Muscle of arm (tissue), 14 donors: ENCODE data around the gene TECPR1. TPM values are rescaled to one million over a fixed set of nuclear protein-coding genes. Genes with fewer than 3 reads are reported as not detected.
A peak's percentile ranks its signal among the peaks of the same experiment; 100 is the strongest.

Source experiments
- DNase-seq: peaks from one replicate; pipeline ENCODE4 v3.0.0-alpha.2; 2013
- long read RNA-seq, 11 donors: transcript quantifications; one replicate each; lab custom pipeline, GENCODE V29; 2026
- polyA plus RNA-seq, 12 donors: library from polyadenylated mRNA; unstranded; fragments of 120-200 nt; gene quantifications; one replicate each; pipeline ENCODE4 v1.2.1, GENCODE V29; 2013; ENCODE audit not compliant: insufficient read length in 12 of 12

TECPR1 gene, protein sequence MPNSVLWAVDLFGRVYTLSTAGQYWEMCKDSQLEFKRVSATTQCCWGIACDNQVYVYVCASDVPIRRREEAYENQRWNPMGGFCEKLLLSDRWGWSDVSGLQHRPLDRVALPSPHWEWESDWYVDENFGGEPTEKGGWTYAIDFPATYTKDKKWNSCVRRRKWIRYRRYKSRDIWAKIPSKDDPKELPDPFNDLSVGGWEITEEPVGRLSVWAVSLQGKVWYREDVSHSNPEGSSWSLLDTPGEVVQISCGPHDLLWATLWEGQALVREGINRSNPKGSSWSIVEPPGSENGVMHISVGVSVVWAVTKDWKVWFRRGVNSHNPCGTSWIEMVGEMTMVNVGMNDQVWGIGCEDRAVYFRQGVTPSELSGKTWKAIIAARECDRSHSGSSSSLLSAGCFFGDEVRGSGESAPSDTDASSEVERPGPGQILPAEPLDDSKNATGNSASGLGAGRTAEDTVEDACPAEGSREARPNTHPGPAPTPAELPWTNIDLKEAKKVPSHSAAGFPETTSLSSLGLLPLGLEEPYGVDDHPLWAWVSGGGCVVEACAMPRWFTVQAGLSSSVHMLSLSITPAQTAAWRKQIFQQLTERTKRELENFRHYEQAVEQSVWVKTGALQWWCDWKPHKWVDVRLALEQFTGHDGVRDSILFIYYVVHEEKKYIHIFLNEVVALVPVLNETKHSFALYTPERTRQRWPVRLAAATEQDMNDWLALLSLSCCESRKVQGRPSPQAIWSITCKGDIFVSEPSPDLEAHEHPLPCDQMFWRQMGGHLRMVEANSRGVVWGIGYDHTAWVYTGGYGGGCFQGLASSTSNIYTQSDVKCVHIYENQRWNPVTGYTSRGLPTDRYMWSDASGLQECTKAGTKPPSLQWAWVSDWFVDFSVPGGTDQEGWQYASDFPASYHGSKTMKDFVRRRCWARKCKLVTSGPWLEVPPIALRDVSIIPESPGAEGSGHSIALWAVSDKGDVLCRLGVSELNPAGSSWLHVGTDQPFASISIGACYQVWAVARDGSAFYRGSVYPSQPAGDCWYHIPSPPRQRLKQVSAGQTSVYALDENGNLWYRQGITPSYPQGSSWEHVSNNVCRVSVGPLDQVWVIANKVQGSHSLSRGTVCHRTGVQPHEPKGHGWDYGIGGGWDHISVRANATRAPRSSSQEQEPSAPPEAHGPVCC
- 10 to 100 TPM in 11 of 12 donors, not detected in 1; 15.1 to 47.9 (median 21.6) TPM for polyA plus RNA-seq
- long read RNA-seq, donor 1, partial matches to known transcripts, result 5 of 5 reads
- long read RNA-seq, donor 1, other reads (novel, unspliced or antisense), result 0 of 5 reads
- long read RNA-seq, donor 2, full-length matches to known transcripts, result 2 of 8 reads
- long read RNA-seq, donor 2, partial matches to known transcripts, result 6 of 8 reads
- long read RNA-seq, donor 2, other reads (novel, unspliced or antisense), result 0 of 8 reads
- long read RNA-seq, donor 3, partial matches to known transcripts, result 6 of 6 reads
- long read RNA-seq, donor 3, other reads (novel, unspliced or antisense), result 0 of 6 reads
- long read RNA-seq, donor 4, partial matches to known transcripts, result 7 of 7 reads
- long read RNA-seq, donor 4, other reads (novel, unspliced or antisense), result 0 of 7 reads
- long read RNA-seq, donor 5, partial matches to known transcripts, result 57 of 602 reads
- long read RNA-seq, donor 5, other reads (novel, unspliced or antisense), result 544 of 602 reads
- long read RNA-seq, donor 6, partial matches to known transcripts, result 0 of 1 reads
- long read RNA-seq, donor 6, other reads (novel, unspliced or antisense), result 0 of 1 reads
- long read RNA-seq, donor 7, partial matches to known transcripts, result 6 of 6 reads
- long read RNA-seq, donor 7, other reads (novel, unspliced or antisense), result 0 of 6 reads
- long read RNA-seq, donor 8, full-length matches to known transcripts, result 2 of 2 reads
- long read RNA-seq, donor 8, partial matches to known transcripts, result 0 of 2 reads
- long read RNA-seq, donor 8, other reads (novel, unspliced or antisense), result 0 of 2 reads
- long read RNA-seq, donor 9, partial matches to known transcripts, result 8 of 8 reads
- long read RNA-seq, donor 9, other reads (novel, unspliced or antisense), result 0 of 8 reads
- long read RNA-seq, donor 10, full-length matches to known transcripts, result 1 of 1 reads
- long read RNA-seq, donor 10, partial matches to known transcripts, result 0 of 1 reads
- long read RNA-seq, donor 10, other reads (novel, unspliced or antisense), result 0 of 1 reads
- long read RNA-seq, donor 11, partial matches to known transcripts, result 9 of 9 reads
- long read RNA-seq, donor 11, other reads (novel, unspliced or antisense), result 0 of 9 reads

DNA sequence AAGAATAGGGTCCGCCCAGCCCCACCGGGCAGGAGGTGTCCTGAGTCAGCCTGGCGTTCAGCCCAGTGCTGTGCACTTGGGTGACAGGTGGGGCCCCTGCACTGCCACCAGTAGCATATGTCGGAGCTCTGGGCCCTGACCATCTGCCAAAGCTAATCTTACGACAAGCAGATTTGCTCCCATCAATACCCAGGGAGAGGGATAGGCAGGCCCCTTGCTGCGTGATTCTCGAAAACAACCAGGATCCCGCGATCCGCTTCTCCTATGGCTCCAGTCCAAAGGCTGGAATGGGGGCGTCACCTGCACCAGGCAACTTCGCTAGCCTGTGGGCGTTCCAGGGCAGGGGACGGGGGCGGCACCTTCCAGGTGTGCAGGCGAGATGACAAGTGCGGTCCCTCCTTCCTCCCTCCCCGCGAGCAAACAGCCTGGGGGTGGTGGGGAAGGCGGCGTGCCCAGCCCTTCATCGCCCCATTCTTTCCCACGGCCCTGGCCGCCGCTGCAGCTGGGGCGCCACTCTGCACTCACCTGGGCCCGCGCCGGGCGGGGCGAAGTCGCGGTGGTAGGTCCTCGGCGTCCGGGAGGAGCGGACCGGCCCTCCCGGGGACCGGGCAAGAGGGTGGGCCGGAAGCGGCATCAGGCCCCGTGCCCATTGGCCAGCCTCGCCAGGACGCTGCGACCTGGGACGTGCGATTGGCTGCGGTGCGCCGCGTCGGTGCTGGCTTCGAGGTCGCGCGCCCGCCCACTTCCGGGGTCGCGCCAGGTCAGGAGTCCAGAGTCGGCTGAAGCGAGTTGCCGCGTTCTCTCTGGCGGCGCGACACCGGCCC is at the start of gene TECPR1:
TECPR1 (minus strand) TSS at position 632 of the 824 bp plus-strand sequence. CDS start 6,086 bp downstream, outside the sequence.
- peak; percentile 92 for DNase-seq

DNA sequence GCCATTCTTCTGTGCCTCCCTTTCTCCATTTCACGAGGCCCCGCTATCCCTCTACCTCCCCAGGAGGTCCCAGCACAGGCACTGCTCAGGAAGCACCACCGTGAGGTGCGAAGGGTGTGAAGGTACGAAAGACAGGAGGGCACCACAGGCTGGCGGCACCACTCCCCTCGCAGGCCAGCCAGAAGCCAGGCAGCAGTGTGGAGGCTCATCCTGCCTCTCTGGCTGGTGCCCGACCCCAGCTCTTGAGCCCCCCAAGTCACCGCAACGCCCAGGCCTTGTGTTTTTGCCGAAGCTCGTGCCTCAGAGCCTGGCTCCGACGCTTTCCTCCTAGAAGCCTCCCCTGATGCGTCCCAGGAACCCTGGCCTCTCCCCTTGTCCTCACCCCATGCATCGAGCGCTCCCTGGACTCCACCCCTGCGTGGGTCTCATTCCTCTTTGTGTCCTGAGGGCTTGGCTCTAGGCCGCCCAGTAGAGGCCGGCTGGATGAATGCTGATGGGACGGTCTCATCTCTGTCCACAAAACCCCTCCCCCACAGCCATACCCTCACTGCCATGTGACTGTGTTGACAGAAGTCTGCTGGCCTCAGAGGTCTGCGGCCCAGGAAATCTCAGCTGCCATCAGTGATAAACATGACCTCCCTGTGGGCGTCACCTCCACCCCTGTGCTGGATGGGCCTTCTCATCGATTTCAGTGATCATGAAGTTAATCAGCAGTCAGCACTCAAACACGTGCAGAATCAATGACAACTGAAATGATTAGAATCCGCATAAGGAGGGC is 48.8 kb upstream of the TECPR1 start:
- DNase-seq, result no peak

DNA sequence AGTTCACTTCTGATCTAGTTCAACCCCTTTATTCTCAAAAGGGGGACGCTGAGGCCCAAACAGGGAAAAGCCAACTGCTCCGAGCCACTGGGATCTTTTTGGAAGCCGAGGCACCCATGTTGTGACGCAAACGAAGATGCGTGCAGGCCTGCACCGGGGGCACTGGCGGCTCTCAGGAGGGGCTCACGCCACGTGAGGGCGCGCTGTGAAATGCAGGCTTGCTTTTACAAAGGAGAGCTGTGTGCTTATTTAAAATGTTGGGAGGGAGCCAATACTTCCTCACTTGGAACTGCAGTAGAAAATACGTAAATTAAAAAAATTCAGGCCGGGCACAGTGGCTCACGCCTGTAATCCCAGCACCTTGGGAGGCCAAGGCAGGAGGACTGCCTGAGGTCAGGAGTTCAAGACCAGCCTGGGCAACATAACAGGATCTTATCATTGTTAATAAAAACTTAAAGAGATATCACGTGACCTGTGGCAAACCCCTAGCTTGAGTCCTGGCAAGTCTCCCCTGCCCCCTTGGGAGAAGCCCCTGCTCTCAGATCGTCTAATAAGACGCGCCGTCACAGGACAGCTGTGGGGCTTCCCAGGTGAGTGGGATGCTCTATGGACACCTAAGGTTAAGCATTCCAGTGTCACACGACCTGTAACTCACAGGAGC is 45.7 kb upstream of the TECPR1 start:
- no peak for DNase-seq

DNA sequence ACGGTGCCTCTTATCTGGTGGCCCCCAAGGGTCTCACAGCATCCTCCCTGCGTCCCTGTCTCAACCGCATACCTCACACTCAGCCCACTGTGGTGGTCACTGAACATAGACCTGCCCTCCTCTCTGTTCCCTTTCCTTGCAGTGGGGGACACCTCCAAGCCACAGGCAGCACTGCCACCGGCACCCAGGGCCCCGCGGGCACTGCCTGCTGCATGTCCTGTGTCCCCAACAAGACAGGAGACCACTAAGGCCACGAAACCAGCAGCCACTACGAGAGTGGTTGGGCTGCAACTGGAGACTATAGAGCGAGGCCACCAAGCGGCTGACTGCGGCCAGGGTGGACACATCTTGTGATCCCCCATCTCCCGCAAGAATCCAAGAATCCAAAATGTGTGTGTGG is 44.8 kb upstream of the TECPR1 start:
- no peak for DNase-seq

DNA sequence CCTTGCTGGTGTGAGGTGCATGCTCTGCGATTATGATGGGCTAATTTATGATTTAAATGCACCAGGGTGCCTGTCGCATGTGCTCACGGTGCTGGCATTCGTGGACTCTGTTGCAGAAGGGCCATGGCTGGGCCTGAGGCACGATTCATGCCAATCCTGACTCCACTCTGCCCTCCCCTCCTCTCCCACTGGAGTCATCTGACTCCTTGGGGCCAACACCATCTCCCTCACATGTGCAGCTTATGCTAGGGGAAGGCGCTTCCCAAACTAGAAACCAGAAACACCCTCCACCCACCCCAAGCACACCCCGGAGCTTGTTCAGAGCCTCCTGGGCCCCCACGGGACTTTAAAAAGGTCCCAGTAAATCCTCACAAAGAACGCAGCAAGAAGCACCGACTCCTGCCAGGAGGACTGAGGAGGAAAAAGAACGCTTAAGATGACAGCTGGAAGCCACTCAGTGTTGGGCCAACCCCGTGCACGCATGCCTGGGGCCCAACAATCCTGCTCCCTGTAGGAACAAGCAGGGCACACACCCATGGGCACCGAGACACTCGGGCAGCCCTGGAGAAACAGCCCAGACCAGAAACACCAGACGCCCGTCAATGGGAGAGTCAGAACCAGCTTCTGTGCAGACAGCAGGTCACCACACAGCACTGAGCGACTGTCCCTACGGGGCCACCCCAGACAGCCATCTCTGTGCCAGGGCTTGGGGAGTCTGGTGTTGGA is 43.6 kb upstream of the TECPR1 start:
- no peak for DNase-seq

DNA sequence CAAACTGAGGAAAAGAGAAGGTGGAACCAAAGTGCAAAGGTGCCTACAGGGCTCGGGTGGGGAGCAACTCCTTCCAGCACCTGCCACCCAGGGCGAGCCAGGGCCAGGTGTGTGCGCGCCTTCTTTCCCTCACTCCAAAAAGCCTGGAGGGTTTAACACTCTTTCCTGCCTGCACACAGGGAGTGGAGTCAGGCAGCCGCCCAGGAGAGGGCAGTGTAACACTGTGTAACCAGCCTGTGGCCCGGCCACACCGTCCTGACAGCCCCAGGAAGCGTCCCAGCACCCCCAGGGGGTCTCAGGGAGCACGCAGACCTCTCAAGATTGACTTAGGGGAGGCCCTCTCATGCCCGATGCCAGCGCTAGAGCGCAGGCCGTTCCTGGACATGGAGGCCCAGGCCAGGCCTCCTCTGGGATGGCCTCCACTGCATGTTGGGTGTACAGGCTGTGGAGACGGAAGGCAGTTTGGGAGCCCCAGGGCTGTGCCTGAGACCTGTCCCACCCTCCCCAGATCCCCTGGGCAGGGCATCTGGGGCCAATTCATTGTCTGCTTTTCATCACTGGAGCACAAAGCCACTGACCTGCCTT is 42.9 kb upstream of the TECPR1 start:
- peak; percentile 26 for DNase-seq

DNA sequence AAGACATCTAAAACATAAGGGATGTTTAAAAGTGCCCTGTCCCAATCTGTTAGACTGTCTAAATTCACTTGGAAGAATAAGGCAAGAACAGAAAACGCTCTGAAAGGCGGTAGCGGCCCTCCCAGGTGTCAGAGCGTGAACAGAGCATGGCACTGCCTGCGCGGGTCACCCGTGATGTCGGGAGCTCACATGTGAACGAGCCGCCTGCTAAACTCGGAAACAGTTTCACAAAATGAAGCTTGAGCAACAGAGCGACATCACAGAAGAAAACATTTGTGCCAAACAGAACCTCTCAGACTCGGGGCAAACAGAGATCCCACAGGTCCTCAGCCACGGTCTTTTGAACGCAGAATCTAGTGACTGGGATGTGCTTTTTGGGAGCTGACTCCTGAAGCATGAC is 42.3 kb upstream of the TECPR1 start:
- no peak for DNase-seq

DNA sequence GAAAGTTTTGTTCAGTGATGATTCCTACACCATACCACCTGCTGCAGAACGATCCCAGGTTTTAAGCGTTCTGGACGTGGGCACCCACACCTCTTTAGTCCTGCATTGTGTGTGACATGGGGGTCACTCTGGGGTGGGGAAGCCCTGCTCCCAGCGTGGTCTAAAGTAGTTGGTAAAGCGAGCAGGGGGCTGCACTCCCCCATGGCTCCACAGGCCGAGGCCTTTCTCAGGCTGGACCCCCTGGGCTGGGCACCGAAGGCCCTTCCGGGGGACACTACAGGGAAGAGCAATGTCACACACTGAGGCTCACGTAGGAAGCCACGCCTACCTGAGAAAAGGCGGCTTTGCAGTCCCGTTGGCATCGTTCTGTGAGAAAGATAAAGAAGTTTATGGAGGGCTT is 41.7 kb upstream of the TECPR1 start:
- DNase-seq, result no peak

DNA sequence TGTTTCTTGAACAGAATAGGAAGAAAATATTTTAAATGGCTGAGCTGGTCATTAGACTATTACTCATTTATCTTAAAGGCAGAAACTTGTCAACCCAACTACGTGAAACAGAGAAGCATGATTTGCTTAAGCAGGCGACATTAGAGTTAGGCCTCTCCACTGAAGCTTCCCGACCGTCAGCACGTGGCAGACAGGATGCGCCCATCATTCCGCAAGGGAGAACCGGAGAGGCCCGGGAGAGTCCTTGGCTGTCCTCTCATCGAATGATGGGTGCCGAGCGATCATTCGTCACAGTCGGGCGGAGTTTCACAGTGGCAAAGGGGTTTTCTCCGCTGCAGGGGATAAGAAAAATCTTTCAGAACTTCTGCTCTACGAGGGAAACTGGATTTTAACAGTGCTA is 41.2 kb upstream of the TECPR1 start:
- DNase-seq, result no peak

DNA sequence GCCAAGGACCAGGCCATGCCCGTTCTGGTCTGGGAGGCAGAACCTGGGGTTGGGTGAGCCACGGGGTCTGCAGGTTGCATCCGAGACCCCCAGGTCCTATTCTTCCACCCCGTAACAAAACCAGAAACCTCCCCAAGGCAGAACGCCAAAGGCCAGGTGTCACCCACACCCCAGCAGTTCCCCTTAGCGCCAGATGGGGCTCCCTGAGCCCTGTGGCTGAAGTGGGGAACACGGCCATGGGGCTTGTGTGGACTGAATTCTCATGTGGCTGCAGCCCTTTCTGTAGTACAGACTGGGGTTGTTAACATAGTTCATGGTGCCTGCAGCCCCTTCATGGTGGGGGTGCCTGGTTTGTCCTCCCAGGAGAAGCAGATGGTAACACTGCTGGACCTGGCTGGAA is 39.7 kb upstream of the TECPR1 start:
- DNase-seq, result no peak

DNA sequence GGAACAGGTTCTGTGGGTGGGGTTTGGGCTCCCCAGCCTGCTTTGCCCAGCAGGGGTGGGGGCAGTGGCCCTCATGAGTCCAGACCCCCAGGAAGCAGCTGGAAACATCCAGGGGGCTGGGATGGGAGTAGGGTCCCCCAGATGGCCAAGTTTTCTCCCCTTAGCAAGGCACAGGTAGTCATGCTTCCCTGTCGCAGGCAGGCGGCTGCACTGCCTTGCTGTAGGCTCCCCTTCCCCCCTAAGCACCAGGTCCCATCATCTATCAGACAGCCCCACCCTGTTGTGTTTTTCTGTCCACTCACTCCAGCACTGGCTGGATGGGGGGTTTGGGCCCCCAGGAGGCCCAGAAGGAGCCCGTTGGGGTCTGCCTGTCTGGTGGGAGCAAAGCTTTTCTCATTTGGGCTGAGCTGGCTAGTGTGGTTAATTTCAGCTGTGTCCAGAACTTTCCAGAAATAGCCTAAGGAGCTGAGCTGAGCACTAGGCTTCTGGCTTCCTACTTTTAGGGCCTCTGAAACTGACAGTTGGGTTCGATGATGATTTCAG is 37.4 kb upstream of the TECPR1 start:
- no peak for DNase-seq

DNA sequence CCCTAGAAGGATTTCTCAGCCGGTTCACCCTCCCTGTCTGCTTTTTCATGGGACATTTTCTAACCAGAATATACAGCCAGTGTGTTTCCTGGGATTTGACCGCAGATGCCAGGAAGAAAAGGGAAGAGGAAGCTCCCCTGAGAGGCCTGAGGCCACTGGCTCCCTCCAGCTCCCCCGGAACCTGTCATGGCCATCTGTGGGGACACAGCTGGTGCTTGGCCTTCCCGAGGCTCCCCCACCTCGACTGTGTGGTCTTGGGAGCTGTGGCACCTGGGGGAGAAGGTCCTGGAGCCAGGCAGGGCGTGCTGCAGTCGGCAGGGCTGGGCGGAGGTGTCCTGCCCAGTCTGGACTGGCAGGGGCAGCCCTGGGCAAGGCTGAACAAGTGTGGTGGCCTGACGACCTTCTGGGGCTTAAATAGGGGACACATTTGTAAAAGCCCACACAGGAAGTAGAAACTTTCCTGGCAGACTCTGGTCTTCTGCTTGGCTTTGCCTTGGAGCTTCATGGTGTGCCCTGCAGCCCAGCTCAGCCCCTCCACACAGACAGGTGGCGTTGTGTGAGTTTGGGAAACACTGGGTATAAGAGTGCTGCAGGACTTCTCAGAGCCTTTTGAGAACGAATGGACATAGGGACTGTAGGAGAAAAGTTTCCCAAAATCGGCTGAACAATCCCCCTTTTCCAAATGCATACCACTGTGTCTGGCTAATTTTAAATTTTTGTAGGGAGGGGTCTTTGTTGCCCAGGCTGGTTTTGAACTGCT is 36.2 kb upstream of the TECPR1 start:
- DNase-seq, result no peak

DNA sequence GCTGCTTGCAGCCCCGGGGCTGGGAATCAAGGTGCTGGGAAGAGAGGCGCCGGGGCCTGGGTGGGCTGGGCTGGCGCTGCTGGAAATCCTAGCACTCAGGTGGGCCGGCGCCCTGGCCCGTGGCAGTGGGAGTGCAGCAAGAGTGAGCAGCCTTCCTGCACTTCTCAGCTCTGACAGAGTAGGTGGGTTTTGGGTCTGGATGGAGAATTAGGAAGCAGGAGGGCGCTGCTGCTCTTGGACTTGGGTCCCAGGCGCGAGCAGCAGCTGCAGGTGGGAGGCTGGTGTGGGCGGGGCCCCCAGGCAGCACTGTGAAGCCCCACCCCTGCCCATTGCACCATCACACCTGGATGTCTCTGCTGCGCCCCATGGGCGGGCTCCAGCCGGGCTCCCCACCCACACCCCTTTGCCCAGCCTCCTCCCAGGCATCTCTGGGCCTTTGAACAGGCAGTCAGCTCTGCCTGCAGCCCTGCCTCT is 35.5 kb upstream of the TECPR1 start:
- DNase-seq, result no peak

DNA sequence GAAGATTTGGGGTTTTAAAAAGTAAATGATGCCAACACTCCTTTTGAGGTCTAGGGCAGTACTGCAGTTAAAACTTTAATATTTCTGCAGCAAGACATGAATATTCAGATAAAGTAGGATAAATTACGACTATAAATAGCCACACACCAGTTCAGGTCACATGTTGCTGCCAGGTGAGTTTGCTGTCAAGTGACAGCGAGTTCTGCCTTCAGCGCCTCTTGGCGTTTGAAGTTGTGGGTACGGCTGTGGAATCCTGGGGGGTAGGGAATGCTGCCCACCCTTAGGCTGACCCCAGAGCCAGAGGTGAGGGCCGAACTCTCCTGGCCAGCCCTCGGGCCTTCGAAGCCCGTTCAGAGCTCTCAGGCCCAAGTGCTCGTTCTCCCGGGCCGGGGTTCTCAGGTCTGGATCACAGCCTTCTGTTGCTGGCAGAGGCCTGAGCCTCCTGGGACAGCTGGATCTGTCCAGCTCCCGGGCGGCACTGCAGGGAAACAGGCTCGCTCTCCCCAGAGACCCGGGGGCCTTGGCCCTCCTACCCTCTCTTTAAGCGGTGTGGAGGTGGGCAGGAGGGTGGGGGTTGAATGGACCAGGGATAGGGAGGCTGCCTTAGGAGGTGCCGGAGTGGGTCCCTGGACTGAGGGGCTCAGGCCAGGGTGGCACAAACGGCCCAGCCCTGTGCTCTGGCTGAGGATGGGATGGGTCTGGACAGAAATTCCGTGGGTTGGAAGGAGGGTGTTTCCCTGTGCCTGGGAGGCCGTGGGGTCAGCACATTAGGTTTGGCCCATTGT is 34.9 kb upstream of the TECPR1 start:
- DNase-seq, result no peak
